GM19239 (cell line): Measurements from ENCODE around the gene RPH3AL.

ENCODE experiments used
- DNase-seq: peaks from one replicate; pipeline ENCODE4 v3.0.0; 2011; ENCODE audit warnings: low spot score; ENCODE audit not compliant: insufficient read length
- FAIRE-seq: peaks from 2 replicates; lab custom pipeline; 2011; peaks lifted over from hg19 to GRCh38; lab: Jason Lieb, UNC

The RPH3AL gene

GRCh38 chr17:193841-194806 is 158.5 kb downstream of the RPH3AL start:
- no peak for FAIRE-seq

DNA sequence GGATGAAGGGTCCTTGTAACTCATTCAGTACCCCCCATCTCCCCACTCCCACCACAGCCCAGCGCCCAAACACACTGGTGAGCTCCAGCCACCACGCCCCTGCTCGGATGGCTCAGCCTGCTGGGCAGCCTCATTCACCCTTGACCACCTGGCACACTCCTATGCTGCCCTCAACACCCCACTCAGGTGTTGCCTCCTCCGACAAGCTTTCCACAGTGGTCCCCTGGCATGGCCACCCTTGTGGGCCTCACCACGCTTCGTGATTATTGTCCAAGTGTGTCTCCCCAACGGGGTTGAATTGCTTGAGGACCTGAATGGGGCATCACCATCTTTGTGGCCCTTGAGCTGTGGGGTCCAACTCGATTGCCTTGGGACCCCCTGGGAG is 159.2 kb downstream of the RPH3AL start:
- DNase-seq, result no peak
- FAIRE-seq, result no peak

More at GRCh38 chr17:193841-194806, 158.5 kb downstream of the RPH3AL start:
- no peak for DNase-seq

GRCh38 chr17:192666-193425 is 159.8 kb downstream of the RPH3AL start:
- DNase-seq, result no peak

DNA sequence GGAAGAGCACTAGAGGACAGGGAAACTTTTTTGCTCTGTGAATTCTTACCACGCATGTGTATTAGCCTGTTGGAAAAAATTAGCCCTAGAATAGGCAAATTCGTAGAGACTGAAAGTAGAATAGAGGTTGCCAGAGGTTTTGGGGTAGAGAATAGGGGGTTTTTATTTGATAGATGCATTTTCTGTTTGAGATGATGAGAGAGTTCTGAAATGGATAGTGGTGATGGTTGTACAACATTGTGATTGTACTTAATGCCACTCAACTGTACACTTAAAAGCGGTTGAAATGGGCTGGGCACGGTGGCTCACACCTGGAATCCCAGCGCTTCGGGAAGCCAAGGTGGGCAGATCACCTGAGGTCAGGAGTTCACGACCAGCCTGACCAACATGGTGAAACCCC is 163.2 kb downstream of the RPH3AL start:
- FAIRE-seq (no peak), DNase-seq (no peak)

More at GRCh38 chr17:192666-193425, 159.8 kb downstream of the RPH3AL start:
- no peak for FAIRE-seq

DNA sequence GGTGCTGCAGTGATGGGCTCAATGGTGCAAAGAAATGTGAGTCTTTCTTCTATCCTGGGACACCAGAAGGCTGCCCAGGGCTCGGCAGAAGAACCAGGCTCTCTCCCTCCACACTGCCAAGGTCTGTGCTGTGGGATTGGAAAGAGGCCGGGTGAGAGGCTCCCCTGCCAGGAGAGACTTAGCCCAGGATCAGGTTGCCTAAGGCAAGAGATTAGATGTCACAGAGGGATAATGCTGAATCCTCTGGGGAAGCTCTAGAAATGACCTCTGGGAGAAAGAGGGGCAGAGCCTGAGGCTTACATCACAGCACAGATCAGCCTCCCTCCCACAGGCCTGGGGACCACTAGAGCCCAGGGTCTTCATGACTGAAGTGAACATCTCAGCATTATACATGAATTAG is 165.5 kb downstream of the RPH3AL start:
- FAIRE-seq, result no peak

DNA sequence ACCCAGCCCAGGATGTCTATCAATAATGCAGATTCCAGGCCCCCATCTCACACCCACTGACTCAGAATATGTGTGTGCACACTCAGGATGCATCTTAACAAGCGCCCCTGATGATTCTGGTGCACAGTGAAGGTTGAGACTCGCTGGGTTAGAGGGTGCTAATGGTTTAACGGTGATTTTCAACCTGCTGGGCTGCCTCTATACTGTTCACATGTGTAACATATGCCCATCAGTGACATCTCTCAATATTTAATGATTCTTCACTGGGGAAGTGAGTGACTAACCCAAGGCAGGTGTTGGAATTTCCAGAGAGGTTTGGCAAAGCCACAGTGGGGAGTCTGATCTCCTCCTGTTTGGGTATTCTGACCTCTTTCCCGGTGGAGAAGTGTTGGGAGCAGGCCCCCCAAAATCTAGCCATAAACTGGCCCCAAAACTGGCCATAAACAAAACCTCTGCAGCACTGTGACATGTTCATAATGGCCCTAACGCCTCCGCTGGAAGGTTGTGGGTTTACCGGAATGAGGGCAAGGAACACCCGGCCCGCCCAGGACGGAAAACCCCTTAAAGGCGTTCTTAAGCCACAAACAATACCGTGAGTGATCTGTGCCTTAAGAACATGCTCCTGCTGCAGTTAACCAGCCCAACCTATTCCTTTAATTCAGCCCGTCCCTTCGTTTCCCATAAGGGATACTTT is 167.0 kb downstream of the RPH3AL start:
- DNase-seq (no peak), FAIRE-seq (no peak)

More for the DNA sequence above, 165.5 kb downstream of the RPH3AL start:
- no peak for DNase-seq

- DNase-seq, result no peak
- no peak for FAIRE-seq
Measured at GRCh38 chr17:183021-183420, 169.6 kb downstream of the RPH3AL start.

DNA sequence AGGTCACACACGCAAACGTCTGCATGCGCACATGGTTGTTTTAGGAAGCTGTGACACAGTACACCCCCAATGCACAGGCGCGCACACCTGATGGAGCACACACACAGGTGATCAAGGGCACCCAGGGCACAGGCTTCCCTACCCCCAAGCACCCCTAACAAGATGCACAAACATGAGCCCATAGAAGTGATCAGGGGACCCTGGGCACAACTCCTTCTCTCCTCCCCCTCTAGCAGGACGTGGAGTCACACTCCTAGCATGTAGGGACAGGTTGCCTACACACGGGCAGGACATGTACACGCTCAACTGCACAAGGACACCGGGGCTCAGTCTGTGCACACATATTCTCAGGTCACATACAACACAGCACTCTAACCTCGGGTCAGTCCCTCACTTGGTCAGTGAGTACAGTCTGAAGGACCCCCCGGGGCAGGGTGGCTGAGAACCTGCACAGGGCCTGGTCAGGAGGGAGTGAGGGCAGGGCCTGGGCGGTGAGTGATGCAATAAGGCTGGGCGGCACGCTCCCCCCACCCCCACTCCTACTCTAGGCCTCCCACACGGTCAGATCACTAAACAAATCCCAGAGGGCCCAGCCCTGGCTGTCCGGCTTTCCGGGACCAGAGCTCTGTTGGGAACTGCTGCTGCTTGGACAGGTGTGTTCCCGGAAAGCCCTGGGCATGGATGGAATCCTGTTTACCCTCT is 170.4 kb downstream of the RPH3AL start:
- FAIRE-seq, result no peak
- DNase-seq, result no peak

GRCh38 chr17:181245-182049 is 171.2 kb downstream of the RPH3AL start, which contains the start of gene DOC2B:
DOC2B (minus strand) TSS chr17:181650; CDS start chr17:181479, 171 bp downstream.
- DNase-seq, result no peak
- no peak for FAIRE-seq

DNA sequence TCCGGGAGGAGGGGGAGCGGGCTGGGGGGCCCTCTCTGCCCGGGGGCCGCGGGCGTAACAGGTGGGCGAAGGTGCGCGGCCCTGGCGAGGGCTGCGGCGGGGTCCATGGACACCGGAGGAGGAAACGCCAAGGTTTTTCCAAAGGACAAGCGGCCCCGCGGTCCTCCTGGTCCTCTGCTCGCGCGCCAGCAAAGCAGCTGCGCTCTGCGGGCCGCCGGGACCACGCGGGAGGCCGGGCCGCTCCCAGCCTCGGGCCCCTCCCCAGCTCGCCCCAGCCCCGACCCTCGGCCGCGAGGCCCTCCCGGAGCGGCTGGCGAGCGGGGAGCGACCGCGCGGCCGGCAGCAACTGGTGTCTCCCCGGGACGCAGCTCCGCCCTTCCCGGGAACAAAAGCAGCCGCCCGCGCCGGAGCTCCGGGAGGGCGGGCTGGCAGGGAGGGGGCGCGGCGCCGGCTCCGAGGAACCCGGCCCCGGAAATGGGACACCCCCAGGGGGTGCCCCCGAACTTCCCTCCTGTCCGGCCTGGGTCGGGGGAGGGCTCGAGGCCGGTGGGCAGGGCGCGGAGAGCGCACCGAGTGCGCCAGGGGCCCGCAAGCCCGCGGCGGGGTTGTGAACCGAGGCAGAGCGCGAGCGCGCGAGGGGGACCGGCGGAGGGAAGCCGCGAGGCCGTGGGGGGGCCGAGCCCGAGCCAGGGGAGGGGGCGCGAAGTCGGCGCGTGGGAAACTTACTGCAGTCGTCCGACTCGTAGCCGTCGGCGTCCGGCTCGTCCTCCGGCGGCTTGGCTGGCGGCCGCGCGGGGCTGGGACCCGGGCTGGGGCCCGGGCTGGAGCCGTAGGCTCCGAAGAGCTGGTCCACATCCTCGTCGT is 172.0 kb downstream of the RPH3AL start:
- DNase-seq (no peak), FAIRE-seq (no peak)

GRCh38 chr17:179781-180380 is 172.7 kb downstream of the RPH3AL start:
- FAIRE-seq (no peak), DNase-seq (no peak)

DNA sequence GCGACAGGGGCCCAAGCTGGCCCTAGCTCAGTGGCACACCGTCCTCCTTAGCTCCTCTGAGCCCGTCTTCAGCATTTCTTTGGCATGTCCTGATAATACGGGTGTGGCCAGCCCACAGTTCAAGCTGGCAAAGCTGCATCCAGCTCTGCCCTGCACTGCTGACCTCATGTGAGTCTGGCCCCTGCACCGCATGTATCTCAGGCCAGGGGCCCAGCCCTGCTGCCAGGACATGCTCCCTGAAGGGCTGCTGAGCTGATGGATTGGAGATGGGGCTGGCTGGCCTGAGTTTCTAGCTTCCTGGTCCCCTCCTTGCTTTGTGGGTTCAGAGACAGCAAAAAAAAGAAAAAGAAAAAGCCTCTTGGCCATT is 173.6 kb downstream of the RPH3AL start:
- no peak for FAIRE-seq

DNA sequence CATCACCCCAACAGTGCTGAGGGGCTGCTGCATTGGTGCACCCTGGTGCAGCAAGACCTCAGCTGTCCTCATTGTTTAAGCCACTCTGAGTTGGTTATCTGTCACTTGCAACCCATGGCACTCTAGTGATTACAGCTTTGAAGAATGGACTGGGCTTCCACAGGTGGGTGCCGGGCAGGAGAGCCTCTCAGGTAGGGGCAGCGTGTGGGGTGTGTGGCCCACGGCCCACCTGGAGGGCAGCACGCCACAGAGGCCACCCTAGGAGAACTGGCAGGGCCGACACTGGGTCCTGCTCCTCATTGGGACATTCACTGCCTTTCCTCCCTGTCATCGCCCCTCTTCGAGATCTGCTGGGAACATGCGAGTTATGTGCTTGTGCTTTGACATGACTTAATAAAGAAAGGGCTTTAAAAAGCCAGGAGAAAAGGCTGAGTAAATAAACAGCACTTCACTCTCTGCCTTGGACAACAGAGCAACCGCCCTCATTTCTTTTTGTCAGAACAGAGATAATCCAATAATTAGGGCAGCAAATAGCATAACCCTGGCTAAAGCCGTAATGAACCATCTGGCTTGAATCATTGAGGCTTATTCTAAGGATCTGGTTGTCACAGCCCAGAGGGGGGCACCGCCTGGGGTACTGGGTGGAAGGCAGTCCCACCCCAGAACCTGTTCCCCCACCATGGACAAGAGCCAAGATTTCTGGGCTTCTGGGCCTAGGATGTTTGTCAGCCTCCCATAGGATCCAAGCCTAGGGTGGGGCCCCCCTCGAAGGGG is 174.1 kb downstream of the RPH3AL start:
- DNase-seq (no peak), FAIRE-seq (no peak)

More for the DNA sequence above, 173.6 kb downstream of the RPH3AL start:
- DNase-seq, result no peak

DNA sequence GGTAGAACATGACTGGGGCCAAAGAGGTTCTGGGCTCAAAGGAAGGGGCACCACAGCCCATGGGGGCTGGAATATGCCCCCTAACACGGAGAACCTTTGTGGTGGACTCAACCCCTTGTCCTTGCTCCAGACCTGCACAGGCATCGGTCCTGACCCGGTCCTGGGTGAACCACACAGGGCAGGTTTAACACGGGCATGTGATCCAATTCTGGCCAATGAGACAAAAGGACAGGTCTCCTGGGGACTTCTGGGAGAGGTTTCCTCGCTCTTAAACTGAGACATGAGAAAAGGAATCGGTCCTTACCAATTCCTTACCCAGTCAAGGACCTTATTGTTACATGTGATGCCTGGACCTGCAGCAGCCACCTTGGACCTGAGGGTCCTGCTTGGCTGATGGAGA is 174.8 kb downstream of the RPH3AL start:
- DNase-seq, result no peak

DNA sequence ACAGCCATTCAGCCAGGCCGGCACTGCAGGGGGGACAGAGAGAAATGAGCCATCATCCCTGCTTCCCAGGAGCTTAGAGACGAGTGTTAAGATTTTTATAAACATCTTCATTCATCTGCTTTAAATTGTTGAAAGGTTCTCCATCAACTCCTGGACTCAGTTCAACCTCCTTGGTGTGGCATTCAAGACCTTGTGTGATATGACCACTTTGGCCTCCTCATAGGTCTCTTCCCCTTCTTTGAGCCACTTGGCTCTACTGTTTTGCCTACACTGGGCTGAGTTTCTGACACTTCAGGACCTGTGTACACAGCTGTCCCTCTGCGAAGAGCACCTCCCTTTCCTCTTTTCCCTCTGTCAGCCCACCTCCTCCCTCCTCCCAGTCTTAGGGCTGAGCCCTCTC is 175.5 kb downstream of the RPH3AL start:
- DNase-seq, result no peak
- no peak for FAIRE-seq

More for the DNA sequence above, 174.8 kb downstream of the RPH3AL start:
- no peak for FAIRE-seq

DNA sequence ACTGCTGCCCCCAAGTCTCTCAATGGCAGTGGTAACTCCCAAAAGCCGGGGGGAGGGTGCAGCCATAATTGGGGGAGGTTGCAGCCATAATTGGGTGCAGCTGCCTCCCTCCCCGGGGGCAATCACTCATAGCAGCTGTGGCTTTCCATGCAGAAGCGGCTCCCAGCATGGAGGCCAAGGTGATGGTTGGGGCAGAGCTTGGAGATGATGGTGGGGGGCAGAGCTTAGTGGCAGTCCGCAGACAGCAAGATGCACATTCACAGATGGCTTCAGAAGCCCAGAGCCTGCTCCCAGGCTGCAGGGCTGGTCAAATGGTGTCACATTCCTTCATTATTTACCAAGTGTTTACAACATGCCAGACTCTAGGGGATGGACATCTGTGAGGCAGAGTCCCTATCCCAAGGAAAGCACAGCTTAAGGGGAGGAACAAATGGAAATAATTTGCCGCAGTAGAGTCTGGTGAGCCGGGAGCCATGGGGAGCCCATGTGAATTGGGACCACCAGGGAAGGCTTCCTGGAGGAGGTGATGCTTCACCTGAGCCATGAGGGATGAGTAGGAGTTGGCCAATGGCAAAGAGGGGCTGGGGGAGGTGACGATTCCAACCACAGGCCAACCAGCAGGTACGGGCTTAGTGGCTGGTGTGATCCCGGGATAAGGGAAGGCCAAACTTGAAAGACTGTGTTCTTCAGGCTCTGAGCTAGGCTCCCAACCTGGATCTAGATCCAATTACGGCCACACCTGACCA is 179.3 kb downstream of the RPH3AL start:
- no peak for DNase-seq
- no peak for FAIRE-seq
